CD4-positive, alpha-beta T cell treated with Interferon alpha-2 for 1 hour (primary cell): ENCODE measurements around the gene SNX7.

Experiments
- DNase-seq, 2 donors: peaks; one replicate each; pipeline ENCODE4 v3.0.0-alpha.2; 2020 to 2022

Gene SNX7

DNA sequence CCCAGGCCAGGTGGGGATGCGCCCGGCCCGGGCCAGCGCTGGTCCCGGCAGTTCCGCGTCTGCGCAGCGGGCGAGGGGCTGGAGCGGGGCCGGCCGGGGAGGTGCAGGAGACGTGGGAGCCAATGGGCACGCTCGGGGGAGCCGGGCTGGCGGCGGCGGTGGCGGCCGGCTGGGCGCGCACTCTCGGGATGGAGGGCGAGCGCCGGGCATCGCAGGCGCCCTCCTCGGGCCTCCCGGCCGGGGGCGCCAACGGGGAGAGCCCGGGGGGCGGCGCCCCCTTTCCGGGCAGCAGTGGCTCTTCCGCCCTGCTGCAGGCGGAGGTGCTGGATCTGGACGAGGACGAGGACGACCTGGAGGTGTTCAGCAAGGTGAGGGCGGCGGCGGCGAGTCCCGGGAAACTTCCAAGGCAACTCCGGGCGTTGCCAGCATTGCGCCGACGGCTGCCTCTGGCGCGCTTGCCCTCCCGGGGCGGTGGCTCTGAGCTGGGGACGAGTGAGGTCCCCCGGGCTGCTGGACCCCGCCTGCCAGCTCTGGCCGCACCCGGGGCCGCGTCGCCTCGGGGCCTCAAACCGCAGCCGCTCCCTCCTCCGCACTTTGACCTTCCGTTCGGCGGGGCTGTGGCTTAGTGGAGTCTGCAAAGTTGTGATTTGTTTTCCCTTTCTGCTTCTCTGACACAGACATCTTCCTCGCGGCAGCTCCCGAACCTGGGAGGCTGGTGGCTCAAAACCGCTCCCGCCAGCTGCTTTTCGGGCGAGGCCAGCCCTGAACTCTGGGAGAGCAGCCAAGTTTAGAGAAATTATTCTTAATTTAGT, at the start of gene SNX7:
Gene SNX7, plus strand, starts transcription at position 178 of the 812 bp plus-strand sequence. Its CDS starts 11 bp downstream, at position 189.
- peak in 1 of 2 donors; percentile 7 for DNase-seq

DNA sequence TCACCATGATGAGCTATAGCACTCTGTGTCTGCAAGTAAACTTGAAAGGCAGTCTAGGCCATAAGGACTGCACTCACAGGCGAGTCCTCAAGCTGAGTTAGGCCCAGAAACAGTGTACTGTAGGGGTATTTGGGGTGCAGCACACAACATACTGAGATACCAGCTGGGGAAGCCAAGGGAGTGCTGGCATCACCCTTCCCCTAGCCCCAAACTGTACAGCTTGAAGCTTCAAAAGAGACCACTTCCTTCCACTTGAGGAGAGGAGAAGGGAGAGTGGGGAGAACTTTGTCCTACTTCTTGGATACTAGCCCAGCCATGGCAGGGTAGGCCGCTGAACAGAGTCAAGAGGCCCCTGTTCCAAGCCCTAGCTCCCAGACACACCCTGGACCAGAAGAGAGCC, 24.2 kb upstream of the SNX7 start:
- DNase-seq = no peak

DNA sequence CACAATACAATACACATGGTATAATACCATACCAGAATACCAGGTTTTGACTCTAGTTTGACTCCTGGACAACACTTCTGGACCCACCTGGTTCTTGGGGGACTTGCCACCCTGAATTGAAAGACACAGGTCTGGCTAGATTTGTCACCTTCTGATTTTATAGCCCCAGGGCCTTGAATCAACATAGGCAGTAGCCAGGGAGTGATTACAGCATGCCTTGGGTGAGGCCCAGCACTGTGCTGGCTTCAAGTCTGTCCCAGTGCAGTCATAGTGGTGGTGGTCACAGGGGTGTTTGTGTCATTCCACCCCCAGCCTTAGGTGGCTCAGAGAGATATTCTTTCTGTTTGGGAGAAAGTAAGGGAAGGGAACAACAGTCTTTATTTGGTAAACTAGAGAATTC, 23.3 kb upstream of the SNX7 start:
- DNase-seq = no peak

DNA sequence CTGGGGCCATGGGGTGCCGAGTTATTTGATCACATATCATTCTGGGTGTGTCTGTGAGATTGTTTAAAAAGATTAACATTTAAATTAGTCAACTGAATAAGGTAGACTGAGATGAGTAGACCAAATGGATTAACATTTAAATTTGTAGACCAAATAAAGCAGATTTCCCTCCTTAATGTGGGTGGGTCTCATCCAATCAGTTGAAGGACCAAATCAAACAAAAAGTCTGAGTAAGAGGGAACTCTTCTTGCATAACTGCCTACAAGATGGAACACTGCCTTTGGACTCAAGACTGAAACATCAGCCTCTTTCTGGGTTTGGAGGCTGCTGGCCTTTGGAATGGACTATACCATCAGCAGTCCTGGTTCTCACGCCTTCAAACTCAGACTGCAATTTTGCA, 17.0 kb upstream of the SNX7 start:
- no peak for DNase-seq

DNA sequence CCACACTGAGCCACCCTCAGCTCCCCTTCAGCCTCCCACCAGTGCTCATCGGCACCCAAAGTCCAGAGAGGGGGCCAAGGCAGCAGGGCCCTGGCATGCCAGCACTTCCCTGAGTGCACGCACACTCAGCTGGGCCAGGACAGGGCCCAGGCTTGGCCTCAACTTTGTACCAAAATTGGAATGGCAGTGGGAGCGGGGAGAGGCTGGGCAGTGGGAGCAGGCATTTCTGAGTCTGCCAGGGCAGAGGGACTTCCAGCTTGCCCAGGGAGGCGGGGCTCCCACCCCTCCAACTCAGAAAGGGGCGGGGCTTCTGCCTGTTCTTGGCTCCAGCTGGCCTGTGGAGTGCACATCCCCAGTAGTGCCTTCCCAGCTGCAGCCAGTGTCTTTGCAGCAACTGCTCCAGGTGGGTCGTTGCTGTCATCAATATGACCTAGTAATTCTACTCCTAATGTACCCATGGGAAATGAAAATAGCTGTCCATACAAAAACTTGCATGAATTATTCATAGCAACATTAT, 10.3 kb upstream of the SNX7 start:
- no peak for DNase-seq

- DNase-seq = no peak
These were observed 8.4 kb upstream of the SNX7 start for GRCh38 chr1:98653123-98653522.

DNA sequence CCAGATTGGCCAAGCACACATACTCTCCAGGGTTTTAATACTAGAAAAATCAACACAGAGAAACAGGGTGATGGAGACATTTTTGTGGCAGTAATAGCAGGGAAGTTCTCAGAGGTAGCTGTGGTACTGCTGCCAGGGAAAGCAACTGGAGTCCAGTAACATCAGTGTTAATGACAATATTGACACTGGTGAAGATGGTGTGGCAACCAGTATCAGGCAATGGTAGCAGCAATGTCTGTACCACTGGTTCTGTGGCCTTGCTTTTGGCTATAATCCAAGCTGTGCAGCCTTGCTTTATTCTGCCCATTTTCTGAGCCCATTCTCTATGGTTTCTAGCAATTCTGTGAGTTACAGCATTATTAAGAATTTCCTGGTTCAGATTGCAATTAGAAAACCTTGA, 1.6 kb upstream of the SNX7 start:
- no peak for DNase-seq

GRCh38 chr1:98660940-98661543, 479 bp upstream of the SNX7 start:
- DNase-seq = no peak

DNA sequence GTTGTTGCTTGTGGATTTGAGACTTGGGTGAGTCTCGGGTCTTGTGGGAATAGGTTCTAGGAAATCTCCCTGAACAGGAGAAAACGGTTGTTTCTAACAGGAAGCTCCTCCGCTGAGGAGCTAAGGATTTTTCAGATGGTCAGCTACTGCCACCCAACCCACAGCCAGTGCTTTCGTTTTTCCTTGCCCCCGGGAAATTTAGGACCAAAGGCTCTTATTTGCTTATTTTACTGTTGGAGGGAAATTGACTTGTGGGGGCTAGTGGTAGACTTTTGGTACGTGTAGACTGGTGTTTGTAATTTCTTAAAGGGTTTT, 792 bp downstream of the SNX7 start:
- DNase-seq = no peak

- DNase-seq = no peak
These were observed 7.2 kb downstream of the SNX7 start for GRCh38 chr1:98668733-98669132.

GRCh38 chr1:98669355-98670296, 8.1 kb downstream of the SNX7 start:
- DNase-seq = no peak

GRCh38 chr1:98672189-98672588, 10.7 kb downstream of the SNX7 start:
- no peak for DNase-seq

GRCh38 chr1:98674075-98674781, 12.7 kb downstream of the SNX7 start:
- DNase-seq = no peak

- no peak for DNase-seq
These were observed 13.8 kb downstream of the SNX7 start for GRCh38 chr1:98675282-98675681.

- DNase-seq = no peak
These were observed 15.8 kb downstream of the SNX7 start for GRCh38 chr1:98677288-98677687.

- DNase-seq = no peak
These were observed 20.3 kb downstream of the SNX7 start for GRCh38 chr1:98681812-98682211.

GRCh38 chr1:98688110-98688739, 26.7 kb downstream of the SNX7 start:
- no peak for DNase-seq

DNA sequence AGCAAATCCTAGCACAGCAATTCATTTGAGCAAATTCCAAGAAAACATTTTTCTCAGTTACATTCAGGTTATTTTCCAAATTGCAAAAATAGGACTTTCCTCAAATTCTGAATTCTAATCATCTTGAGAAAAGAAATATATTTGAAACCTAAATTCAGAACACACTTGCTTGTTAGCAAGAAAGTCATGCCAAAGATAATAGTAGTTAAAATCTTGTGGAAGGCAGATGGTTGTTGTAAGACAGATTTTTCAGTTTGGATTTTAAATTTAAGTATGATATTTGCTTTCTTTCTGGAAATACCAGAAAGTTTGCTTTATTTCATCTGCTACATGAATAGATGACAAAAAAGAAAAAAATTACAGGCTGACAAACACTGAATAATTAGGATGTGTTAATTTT, 29.1 kb downstream of the SNX7 start:
- no peak for DNase-seq

DNA sequence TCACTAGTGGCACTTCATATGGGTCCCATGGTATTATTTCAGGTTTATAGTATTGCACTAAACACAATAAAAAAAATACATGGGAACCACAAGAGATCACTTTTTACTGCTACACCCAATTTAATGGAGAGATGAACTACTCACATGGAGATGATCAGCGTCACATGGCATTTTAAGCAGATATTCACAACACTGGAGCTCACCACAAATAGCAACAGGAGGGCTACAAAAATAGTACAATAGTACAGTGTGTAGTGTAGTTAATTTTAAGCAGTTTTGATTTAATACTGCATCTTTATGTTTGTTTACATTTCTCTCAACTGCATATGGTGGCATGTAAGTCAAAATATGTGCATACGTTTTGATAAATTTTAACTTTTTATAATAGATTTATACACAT, 31.0 kb downstream of the SNX7 start:
- no peak for DNase-seq

DNA sequence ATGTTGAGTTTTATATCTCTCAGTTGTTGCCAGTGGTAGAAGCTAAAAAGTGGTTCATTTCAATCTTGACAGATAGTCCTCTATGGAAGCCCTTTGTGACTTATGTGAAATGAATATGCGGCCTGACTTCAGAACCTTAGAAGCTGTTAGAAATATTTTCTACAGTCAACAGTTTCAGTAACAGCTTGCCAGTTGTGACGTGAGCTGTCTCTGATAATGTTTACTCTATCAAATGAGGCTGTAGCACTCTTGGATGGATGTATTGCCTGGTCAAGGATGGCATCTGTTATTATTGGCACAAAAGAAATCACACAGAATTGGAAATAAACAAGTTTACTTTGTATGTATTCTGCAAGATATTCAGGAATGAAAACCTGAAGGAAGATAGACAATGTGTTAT, 31.9 kb downstream of the SNX7 start:
- no peak for DNase-seq

DNA sequence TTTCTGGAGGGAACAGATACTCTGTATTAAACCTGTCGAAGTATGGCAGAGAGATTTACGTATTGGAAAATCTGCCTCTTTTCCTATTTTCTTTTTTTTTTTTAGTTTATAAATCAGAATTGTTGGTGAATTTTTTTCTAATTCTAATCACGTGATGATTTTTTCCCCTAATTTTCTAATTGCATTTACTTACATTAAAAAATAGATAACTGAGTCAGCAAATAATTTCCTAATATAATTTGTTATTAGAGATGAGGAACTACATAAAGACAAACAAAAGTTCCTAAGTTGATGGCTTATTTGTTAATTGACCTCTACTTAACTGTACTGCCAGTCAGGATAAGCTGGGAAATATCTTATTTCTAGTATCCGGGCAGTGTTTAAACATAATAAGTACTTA, 34.6 kb downstream of the SNX7 start:
- no peak for DNase-seq

- no peak for DNase-seq
These were observed 36.3 kb downstream of the SNX7 start for GRCh38 chr1:98697781-98698180.
